NCI-H69 (cell line): ENCODE measurements around the gene KLHL7.
A peak's percentile ranks its signal among the peaks of the same experiment; 100 is the strongest.
"Not testable (repeated sequence)": the region's sequence is repeated elsewhere in the genome, so short reads cannot be mapped to it uniquely, and the experiment has no call there.

Experiments
- DNase-seq: peaks from one replicate; lab custom pipeline; 2025; lab: John Stamatoyannopoulos, UW

KLHL7 gene

DNA sequence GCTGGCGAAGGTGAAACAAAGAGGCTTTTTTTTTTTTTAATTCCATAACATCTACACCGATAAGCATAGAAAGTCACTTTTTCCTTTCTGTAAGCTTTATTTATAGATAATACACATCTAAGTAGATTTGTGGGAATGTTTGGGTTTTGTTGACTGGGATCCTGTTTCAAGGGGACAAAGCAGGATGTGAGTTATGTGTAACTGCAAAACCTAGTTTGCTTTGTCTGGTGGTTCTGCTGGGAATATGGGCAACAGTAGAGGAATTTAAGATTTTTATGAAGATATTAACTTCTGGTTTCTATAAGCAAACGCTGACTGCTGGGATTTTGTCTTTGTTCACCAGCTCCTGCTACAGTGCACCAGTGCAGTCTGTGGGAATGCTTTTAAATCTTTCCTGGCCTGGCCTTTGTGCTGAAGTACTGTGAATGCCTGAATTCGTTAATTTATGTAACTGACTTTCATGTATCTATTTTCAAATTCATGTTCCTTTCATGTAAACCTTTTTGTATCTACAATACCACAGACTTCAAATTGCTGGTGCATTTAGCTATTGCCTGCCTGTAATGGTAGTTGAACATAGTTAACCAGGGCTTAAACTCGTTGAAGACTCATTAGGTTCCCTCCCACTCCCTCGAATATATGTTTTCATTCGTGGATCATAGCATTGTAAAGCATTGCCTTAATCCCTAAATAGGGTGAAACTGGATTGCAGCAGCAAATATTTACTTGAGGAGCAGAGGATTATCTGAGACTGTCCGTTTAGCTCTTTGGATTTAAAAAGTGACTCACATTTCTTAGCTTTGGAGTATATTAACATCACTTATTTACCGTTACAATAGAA is 1.5 kb downstream of the KLHL7 start:
- peak; percentile 41 for DNase-seq

DNA sequence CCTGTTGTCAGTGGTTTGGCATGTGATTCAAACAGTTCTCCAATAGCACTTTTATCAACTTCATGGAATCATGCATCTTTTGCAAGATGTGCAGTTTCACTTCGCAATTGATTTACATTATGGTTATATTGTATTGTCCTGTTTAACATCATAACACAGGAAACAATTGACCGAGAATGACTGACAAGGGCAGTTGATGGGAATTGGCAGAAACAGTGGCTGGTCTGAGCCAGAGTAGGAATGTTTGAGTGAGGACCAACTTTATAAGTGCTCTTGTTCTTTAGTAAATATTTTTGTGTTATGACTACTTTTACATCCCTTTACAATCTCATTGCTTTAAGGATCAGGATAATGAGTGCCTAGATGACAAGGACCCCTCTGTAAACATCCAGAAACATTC is 2.2 kb downstream of the KLHL7 start:
- DNase-seq = no peak

DNA sequence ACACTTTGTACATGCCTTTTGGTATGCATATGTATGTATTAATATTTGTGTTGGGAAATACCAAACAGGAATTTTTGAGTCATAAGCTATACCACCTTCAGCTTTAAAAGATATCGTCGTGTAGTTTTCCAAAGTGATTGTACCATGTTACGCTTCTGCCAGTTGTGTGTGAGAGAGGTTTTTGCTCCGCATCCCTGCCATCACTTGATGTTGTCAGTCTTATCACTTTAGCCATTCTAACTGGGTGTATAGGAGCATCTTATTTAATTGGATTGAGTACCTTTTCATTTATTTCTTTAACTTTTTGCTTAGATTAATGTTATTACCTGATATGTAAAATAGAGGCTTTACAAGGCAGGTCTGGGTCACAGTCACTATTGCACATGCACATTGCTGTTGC is 3.4 kb downstream of the KLHL7 start:
- DNase-seq = no peak

GRCh38 chr7:23109470-23109869 is 3.9 kb downstream of the KLHL7 start:
- DNase-seq = no peak

DNA sequence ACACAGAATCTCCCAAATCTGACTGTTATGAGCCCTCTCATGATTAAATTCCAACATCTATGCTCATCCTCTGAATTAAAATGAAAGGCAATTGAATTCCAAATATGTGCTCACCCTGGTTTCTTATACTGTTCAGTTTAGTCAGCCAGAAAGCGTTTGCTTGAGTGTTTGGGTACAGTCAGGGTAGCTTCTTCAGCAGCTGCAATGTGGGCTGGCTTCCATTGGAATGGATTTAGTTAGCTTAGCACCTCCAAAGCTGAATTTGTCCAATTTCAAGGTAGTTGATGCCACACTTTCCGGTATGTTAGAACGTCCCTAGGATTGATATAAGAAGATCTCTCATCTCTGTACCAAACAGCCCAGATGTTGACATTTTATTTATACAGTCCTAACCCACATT is 9.3 kb downstream of the KLHL7 start:
- no peak for DNase-seq

DNA sequence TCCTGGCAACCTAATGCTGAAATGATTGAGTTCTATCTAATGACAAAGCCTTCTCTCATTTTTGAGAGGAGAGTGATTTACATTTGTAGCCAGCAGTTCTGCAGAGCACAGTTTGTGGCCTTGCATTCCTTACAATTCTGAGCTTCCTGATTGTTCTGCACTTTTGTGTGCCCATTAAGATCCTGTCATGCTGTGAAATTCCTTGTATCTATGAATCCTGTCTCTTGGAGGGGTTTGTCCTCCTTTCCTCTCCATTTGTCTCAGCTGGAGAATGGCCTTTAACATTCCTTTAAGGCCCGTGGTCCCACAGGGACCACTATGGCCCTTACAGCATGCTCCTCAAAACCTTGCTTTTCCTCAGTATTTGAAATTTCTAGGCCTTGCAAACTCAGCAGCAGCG is 10.4 kb downstream of the KLHL7 start:
- DNase-seq = no peak

DNA sequence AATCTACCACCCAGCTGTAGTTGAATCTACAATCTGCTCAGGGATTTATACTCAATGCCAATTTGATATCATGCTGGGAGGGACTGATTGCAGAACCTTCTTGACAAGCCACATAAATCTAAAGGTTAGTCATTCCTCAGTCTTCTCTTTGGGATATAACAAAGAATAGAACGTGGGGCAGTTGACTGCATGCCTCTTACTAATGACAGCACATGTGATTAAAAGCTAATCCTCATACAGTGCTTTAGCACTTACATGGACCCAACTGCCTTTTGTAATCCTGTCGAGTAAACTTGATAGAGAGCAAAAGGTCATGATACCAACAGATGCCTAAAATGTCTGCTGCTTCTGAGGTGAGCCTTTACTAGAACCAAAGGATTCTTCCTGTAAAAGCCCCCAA is 12.3 kb downstream of the KLHL7 start:
- peak; percentile 88 for DNase-seq

DNA sequence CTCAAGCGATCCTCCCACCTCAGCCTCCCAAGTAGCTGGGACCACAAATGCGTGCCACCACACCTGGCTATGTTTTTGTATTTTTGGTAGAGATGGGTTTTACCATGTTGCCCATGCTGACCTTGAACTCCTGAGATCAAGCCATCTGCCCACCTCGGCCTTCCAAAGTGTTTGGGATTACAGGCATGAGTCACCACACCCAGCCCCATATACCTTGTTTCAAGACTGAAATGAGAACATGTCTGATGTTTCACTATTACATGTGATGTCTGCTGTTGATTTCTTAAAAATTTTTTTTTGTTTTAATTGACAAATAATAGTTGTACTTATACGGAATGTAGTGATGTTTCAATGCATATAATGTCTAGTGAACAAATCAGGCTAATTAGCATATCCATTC is 14.5 kb downstream of the KLHL7 start:
- no peak for DNase-seq

- no peak for DNase-seq
Measured at GRCh38 chr7:23121165-23121564, 15.6 kb downstream of the KLHL7 start.

DNA sequence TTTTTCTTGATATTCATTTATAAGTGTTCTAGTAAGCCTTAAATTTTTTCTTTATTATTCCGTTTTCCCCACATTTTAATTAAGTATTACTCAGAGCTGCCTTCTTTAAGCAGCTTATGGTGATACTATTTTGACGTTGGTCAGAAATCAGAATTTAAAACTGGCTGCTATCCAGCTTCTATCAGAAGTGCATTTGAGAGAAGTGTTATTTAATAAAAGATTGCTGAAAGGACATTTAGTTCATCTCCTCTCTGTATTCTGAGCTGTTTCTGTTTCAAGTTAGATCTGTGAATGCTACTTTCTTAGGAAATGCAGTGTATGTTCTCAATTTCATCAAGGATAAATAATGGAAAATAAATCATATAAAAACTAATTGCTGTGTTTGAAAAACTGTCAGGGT is 17.4 kb downstream of the KLHL7 start:
- DNase-seq = no peak

DNA sequence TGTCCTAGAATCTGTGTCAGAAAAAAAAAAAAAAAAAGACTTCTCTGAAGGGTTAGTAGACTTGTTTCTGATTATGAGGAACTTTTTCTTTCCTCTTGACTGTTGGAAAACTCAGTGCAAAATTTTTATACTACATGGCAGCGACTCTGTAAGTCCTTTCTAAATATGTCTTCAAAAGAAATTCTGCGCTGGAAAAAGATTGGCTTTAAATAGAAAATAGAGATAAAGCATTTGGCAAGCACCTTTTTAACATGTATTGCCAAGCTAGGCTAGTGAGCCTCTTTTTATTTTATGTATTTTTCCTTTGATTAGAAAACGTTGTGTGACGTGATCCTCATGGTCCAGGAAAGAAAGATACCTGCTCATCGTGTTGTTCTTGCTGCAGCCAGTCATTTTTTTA is 17.9 kb downstream of the KLHL7 start:
- no peak for DNase-seq

DNA sequence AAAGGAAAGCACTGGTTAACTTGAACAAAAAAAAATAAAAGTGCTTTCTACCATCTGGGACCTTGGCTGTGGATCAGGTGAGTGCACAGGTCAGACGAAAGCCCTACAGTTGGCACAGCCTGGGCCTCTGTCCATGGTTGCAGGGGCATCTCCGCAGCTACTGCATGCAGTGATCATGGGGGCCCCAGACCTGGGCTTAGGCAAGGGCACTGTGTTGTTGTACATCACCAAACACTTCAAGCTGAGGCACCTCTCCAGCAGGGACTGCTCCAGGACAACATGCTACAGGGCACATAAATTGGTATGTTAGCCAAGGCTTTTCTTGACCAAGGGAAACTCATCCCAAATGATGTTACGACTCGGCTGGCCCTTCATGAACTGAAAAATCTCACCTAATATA is 23.5 kb downstream of the KLHL7 start:
- no peak for DNase-seq

DNA sequence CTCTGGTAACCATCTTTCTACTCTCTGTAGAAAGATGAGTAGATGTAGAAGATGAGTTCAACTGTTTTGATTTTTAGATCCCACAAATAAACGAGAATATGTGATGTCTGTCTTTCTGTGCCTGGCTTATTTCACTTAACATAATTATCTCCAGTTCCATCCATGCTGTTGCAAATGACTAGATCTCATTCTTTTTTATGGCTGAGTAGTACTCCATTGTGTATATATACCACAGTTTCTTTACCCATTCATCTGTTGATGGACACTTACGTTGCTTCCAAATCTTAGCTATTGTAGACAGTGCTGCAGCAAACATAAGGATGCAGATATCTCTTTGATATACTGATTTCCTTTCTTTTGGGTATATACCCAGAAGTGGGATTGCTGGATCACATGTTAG is 26.2 kb downstream of the KLHL7 start:
- DNase-seq = not testable (repeated sequence)

- no peak for DNase-seq
Measured at GRCh38 chr7:23133797-23134196, 28.2 kb downstream of the KLHL7 start.

DNA sequence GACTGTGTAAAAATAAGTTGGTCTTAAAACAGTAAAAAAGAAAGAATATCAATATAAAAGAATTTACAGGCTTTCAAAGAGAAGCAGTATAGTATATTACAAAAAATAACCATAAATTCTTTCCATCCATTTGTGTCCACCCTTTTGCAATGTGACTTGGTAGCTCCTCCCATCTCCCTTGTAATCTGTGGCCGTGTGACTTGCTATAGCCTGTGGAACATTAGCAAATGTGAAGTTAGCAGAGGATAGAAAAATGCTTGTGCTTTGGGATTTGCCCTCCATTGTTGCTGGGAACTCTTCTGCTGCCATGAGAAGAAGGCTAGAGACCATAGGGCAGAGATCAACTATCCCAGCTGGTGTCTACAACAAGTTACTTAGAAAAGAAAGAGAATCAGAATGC is 30.2 kb downstream of the KLHL7 start:
- no peak for DNase-seq

GRCh38 chr7:23136216-23136615 is 30.6 kb downstream of the KLHL7 start:
- no peak for DNase-seq

DNA sequence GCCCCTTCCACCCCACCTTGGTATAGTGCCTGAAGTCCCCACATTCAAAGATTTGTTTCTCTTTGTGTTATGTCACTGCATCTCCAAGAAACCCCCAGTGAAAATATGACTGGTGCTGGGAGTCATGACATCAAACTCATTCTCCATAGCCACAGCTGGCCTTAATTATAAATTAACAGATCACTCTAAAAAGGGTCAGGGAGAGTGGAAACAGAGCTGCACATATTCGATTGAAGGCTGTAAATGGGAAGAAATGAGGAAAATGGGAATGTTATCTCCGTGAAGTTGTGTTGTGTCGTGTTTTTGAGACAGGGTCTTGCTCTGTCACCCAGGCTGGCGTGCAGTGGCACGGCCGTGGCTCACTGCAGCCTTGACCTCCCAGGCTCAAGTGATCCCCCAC is 52.1 kb downstream of the KLHL7 start:
- no peak for DNase-seq

DNA sequence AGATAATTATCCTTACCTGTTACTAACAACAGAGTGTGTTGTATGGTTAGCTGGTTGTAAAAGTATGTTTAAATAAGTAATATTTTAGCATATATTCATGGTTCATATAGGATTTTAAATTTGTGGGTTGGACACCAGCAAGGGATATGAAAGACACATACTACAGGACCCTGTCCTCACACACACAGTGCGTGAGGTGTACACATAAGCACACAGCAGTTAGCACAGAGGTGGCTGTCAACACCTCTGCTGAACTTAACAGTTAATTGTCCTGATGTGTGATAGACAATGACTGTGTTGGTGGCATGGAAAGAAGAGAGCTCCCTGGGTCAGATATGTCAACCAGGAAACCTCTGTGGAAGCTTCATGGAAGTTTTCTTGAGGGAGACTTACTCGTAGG is 53.0 kb downstream of the KLHL7 start:
- DNase-seq = no peak

- DNase-seq = no peak
Measured at GRCh38 chr7:23161482-23161881, 55.9 kb downstream of the KLHL7 start.

GRCh38 chr7:23164846-23165245 is 59.3 kb downstream of the KLHL7 start:
- no peak for DNase-seq

DNA sequence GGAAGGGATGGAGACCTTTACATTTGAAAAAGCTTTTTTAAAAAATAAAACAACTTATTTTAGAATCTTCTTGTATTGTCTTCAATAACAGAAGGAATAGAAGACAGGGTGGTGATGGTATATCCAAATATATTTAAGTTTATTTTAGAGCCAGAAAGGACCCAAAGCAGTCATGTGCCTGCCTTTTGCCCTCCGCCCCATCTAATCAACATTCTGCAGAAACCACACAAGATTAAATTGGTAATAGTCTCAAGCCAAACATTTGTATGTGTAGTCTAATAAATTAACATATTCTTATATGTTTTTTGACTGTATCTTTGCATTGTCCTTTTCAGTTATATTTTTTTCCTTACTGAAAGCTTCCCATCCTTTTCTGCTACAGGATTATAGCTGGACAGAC is 59.7 kb downstream of the KLHL7 start:
- DNase-seq = no peak

GRCh38 chr7:23167691-23168090 is 62.1 kb downstream of the KLHL7 start:
- no peak for DNase-seq

DNA sequence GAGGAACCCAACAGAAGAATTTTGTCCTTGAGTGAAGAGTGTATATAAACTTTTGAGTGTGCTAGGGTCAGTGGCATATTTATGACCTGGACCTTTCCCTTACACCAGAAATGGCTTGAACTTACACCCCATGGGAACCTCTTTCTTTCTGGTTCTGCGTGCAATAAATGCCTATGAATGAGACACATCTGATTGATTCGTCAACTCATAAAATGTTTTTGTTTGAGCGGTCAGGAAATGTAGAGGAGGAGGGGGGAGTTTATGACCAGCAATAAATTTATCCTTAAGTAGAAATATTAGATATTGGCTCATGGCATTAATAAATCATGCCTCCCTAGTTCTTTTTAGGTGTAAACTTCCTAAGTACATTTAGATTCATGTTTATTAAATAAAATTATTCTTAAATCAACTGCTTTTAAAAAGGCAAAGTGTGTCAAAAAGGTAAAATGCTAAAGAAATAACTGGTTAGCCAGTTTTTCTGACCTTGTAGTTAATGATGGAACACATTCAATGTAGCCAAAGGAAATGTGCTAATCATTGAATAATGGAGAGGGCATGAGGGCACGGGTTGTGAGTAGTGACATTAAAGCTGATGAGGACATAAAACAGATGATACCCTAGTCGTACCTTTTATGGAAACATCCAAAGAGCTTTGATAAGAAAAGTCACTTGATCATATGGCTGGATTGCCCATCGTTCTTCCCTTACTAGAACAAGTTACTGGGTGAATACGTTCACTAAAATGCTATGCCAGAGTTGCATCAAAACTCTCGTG is 62.7 kb downstream of the KLHL7 start:
- no peak for DNase-seq

DNA sequence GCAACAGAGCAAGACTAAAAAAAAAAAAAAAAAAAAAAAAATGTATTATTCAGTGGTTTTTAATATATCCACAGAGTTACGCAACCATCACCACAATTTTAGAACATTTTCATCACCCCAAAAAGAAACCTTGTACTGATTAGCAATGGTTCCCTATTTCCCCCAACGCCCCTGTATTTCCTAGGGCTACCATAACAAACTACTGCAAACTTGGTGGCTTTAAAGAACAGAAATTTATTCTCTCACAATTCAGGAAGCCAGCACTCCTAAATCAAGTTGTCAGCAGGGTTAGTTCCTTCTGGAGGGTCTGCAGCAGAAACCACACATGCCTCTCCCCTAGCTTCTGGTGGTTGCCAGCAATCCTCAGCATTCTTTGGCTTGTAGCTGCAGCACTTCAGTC is 70.4 kb downstream of the KLHL7 start:
- no peak for DNase-seq
